A673 (cell line): ENCODE measurements around the gene CFHR1.

ENCODE experiments used
- CTCF ChIP-seq: fragments of 300-800, 200-600 bp; sonication (generic); conservative IDR thresholded peaks from 2 replicates; pipeline ENCODE4 v1.5.1; 2017; ENCODE audit warnings: low read depth, mild to moderate bottlenecking, antibody characterized with exemption, low read length, moderate library complexity, mixed read lengths
- EZH2 ChIP-seq: fragments of 200-600 bp; sonication (generic); IDR thresholded peaks from 2 replicates; pipeline ENCODE4 v1.6.1; 2017; ENCODE audit warnings: borderline replicate concordance, low read depth, mild to moderate bottlenecking, mixed read lengths, antibody characterized with exemption, low read length; ENCODE audit not compliant: poor library complexity, severe bottlenecking

- TF ChIP-seq EZH2 (no peak), CTCF (no peak)
These were observed 40.9 kb downstream of the CFHR1 start for GRCh38 chr1:196860323-196860884.
